GM19467 (cell line): ENCODE results near the gene NUDCD2.
"Not testable (repeated sequence)": the region's sequence is repeated elsewhere in the genome, so short reads cannot be mapped to it uniquely, and the experiment has no call there.

Experiments
- ATAC-seq: cut with Tn5 transposase; IDR thresholded peaks from one replicate; pipeline ENCODE4 v1.9.1; 2021; ENCODE audit warnings: mild to moderate bottlenecking, moderate library complexity; ENCODE audit not compliant: unreplicated experiment

The NUDCD2 gene

GRCh38 chr5:163473635-163474243 lies 13.8 kb upstream of the NUDCD2 start:
- ATAC-seq = no peak

DNA sequence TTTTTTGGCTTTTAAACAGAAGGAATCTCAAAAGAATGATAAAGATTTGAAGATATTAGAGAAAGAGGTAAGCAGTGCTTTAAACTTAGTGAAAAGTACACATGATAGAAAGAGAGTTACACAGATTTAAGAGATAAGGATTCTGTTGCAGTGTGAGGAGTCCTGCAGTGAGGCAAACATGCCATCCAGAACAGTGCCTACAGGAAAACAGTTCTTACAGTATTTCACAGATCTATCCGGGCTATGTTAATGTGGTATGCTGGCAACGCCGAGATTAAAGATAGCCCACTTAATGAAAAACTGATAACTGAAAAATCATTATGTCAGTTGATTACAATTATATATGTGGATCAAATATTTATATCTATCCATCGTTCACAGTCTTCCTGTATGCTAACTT lies 7.8 kb upstream of the NUDCD2 start:
- no peak for ATAC-seq

GRCh38 chr5:163463063-163463435 lies 3.1 kb upstream of the NUDCD2 start:
- no peak for ATAC-seq

- no peak for ATAC-seq
Observed at GRCh38 chr5:163460562-163461171, 765 bp upstream of the NUDCD2 start, which contains the start of gene HMMR. Gene HMMR, plus strand, starts transcription at chr5:163460632. Its CDS starts 61 bp downstream, at chr5:163460693.

GRCh38 chr5:163459462-163459818 lies 462 bp downstream of the NUDCD2 start:
- peak; percentile 1 for ATAC-seq

GRCh38 chr5:163458778-163459385 lies 1.0 kb downstream of the NUDCD2 start:
- ATAC-seq = no peak

GRCh38 chr5:163456840-163457239 lies 3.1 kb downstream of the NUDCD2 start:
- no peak for ATAC-seq

DNA sequence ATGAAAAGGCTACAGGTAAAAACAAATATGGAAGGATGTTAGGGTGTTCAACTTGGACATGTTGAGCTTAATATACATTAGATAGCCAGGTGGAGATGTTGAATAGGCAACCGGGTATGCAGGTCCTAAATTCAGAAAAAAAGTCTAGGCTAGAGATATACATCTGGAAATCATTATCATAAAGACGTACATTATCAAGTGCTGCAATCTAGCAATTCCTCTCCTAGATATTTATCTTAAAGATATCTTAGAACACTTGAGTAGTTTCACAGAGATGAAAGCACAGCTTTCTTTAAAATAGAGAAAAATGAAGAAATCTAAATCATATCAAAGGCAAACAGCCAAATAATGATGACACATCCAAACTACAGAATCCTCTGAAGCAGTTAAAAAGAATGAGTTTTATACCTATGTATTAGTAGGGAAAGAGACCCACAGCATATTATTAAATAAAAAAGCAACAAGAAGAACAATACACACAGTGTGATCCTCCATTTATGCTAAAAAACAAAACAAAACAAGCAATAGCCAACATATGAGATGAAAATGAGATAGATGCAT lies 3.8 kb downstream of the NUDCD2 start:
- no peak for ATAC-seq

DNA sequence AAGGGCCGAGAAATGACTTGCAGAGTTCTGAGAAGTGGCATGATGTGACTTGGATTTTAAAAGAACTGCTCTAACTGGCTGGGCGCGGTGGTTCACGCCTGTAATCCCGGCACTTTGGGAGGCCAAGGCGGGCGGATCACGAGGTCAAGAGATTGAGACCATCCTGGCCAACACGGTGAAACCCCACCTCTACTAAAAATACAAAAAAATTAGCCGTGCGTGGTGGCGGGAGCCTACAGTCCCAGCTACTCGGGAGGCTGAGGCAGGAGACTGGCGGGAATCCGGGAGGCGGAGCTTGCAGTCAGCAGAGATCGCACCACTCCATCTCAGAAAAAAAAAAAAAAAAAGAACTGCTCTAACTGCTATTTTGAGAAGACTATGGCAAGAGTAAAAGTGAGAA lies 4.5 kb downstream of the NUDCD2 start:
- not testable (repeated sequence) for ATAC-seq

- ATAC-seq = no peak
Observed at GRCh38 chr5:163453705-163454104, 6.2 kb downstream of the NUDCD2 start.

DNA sequence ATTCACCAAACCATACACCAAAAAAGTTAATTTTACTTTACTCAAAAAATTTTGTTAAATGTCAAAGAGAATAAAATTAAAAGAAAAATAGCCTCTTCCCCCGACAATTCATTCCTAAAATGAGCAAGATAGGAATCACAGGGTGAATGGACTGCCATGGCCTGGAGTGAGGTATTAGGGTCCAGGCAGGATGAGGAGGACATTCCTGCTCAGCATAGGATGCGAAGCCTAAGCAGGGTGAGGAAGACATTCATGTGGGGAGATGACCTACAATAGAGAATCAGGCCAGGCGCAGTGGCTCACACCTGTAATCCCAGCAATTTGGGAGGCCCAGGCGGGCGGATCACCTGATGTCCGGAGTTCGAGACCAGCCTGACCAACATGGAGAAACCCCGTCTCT lies 8.4 kb downstream of the NUDCD2 start:
- ATAC-seq = no peak

DNA sequence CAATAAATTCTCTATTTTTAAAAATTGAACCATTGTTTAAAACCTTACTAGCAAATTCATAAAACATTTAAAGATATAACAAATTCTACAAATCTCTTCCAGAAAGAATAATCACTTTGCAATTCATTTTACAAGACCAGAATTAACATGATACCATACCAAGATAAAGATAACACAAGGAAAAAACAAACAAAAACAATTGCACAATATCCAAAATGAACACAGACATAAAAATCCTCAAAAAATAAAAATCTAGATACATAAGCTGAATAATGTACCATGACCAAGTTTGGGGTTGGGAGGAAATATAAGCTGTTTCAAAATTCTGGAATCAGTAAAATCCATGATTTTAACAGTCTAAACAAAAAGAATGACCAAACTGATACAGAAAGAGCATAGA lies 11.4 kb downstream of the NUDCD2 start:
- ATAC-seq = no peak

DNA sequence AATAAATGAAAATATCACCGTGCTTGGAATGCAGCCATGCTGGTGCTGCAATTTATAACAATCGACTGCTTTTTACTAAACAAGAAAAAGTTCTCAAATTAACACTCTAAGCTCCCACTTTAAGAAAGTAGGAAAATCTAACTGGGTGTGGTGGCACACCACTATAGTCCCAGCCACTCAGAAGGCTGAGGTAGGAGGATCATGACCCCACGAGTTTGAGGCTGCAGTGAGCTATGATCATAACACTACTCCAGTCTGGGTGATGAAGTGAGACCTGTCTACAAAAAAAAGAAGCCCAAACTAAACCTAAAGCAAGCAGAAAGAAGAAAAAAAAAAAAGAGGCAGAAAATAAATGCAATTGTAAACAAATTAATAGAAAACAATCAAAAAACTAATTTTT lies 12.0 kb downstream of the NUDCD2 start:
- ATAC-seq = no peak

DNA sequence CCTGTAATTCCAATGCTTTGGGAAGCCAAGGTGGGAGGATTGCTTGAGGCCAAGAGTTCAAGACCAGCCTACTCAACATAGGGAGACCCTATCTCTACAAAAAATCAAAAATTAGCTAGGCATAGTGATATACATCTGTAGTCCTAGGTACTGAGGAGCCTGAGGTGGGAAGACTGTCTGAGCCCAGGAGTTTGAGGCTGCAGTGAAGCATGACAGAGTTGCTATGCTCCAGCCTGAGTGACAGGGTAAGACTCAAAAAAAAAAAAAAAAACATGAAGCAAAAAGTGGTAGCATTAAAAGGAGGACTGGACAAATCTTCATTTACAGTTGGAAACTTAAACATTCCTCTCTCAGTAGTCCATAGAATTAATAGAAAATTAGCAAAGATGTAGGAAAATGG lies 12.7 kb downstream of the NUDCD2 start:
- ATAC-seq = no peak

DNA sequence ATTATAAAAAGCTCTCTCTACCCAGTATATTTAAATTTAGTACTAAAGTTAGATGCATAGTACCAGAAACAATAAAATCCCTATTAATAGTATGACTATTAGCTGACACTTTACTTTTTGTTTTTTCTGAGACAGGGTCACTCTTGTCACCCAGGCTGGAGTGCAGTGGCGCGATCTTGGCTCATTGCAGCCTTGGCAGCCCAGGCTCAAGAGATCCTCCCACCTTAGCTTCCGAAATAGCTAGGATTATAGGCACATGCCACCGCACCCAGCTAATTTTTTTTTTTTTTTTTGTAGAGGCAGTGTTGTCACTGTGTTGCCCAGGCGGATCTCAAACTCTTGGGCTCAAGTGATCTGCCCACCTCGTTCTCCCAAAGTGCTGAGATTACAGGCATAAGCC lies 14.6 kb downstream of the NUDCD2 start:
- ATAC-seq = no peak

DNA sequence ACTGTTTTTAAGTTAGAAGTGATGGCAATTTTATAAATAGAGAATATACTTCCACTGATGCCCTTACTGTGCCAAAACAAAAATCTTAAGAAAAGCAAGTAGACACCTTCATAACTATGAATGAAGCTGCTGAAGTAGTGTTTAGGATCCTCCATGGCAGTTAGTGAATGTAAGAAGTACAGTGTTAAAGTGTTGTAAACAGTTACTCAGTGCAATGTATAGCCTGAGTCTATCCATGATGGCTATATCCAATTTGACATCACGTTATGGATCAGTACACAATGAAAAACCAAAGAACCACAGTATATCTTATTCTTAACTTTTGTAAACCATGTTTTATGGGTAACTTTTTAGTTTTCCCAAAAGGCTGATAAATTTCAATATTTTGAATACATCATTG lies 15.4 kb downstream of the NUDCD2 start:
- ATAC-seq = no peak

DNA sequence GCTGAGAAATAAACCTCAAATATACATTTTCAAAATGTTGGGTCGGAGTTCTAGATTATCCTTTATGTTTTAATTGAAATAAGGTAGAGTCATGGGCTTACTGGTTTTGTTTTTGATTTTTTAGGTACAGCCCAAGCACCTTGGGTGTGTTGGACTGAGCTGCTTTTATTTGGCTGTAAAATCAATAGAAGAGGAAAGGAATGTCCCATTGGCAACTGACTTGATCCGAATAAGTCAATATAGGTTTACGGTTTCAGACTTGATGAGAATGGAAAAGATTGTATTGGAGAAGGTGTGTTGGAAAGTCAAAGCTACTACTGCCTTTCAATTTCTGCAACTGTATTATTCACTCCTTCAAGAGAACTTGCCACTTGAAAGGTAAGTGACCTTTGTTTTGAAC lies 18.9 kb downstream of the NUDCD2 start:
- ATAC-seq = no peak

DNA sequence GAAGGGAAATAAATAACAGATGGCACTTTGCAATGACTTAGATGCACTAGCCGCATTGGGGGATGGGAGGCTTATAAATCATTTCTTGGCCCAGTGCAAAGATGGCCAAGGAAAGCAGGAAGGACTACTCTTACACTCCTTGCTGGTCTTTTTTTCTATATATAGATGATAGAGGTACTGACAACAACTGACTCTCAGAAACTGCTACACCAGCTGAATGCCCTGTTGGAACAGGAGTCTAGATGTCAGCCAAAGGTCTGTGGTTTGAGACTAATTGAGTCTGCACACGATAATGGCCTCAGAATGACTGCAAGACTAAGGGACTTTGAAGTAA lies 20.8 kb downstream of the NUDCD2 start:
- ATAC-seq = no peak

- ATAC-seq = peak; percentile 96
Observed at GRCh38 chr5:163437309-163438182, 22.4 kb downstream of the NUDCD2 start, which contains the start of gene CCNG1. Gene CCNG1, plus strand, starts transcription at chr5:163437595. Its CDS starts 1,662 bp downstream, at chr5:163439257.

DNA sequence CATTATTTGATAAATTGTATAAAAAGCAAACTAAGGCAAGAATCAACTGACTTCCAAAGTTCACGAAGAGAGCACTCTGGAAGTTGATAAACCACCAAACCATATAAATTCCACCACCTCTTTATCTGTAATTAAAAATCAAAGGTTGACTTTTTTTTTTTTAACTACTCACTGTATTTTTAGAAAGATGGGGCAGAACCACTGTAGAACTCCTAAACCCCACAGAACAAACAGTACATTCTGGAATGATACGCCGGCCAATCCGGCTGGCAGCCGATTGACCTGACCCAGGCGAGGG lies 22.9 kb downstream of the NUDCD2 start:
- ATAC-seq = no peak

DNA sequence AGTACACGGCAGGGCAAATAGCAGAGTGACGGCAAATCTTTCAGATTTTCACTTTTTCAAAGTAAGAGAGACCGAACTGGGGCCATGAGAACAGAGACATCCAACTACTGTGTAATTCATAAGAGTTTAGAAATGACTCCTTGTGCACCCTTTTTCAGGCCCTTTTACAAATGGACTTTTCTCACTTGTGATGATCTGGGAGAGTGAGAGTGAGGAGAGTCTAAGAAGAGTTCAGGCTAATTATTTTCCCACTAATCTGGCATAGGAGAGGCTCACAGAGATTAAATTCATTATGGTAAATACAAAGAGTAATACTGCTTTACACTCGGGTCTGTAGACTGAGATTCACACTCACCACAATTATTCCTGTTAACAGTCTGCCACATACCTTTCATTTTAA lies 23.4 kb downstream of the NUDCD2 start:
- ATAC-seq = no peak
